GM21367 (cell line): Measurements from ENCODE around the gene MYO18B.

Source experiments
- ATAC-seq: cut with Tn5 transposase; IDR thresholded peaks from one replicate; pipeline ENCODE4 v1.9.1; 2021; ENCODE audit not compliant: unreplicated experiment

MYO18B gene

DNA sequence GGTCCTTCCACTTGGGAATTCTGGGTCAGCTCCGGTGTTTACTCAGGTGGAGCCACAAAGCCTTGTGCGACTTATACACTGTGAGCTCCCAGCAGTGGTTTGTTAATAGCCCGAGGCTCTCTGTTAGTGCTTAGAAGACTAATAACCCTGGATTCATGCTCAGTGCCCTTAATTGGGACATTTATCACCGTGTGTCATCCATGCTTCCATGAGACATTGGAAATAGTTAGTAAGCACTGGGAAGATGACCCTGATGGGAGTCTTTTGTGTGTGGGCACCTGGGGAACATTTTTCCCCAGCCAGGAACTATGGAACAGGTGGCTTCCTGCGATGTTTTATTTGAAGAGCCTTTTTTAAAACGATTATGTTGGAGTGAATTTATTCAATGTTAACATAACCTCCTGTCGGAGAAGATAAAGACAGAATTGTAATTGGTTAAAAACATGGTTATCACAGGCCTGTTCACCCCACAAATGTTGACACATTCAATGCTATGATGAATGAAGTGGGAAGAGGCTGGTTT, 188.9 kb downstream of the MYO18B start:
- no peak for ATAC-seq

DNA sequence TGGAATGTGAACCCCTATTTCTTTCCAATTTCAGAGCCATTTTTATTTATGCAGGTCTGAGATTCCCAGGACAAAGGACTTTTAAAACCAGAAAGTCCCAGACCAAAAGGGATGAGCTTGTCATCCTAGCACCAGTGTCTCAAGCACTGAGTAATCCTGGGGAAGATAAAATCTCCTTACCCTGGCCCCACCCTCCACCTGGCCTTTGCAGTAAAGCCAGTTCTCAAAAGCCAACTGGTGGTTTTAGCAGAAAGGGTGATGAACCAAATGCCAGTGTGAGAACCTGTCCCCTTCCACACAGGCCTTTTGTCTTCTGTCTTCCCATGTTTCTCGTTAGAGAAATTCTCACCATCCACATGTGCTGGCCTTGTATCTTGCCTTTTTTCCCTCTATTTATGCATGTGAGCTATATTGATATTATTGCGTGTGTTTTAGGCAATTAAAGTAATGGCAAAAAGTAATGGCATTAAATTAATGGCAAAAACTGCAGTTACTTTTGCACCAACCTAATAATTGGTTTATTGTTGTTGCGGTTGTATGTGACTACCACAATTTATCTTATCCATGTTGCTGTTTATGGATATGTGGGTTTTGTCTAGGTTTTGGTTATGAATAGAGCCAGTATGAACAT, 191.3 kb downstream of the MYO18B start:
- no peak for ATAC-seq

DNA sequence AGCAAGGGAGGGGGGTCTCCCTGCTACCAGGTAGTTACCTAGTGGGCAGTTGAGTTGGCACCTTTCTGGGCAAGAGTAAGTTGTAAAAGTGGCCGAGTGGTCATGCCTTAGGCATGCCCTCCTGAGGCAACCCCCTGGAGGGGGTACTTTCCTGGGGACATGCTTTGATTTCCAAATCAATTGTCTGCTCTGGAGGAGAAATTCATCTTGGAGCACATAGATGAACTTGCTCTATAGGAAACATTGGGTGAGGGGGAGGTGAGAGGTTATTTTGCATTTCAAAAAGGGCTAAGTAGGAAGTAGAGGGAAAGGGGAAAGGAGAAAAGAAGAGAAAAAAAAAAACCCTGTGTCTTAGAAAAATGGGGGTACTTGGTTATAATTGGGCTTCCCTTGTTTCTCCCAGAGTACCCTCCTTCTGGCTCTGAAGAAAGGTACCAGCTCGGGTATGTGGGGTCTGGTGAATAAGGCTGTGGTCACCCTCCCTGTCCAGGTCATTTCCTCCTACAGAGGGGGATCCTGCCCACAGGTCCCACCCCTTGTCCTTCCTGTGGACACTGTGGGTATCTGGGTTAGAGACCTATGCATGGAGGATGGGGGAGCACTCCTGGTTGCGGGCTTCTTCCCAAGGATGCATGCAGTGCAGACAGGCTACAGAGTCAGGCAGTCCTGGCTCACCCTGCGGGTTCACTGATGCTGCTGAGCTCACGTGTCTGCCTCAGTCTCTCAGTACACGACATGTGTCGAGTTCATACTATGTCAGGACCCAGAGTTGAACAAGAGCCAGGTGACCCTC, 193.5 kb downstream of the MYO18B start:
- no peak for ATAC-seq

DNA sequence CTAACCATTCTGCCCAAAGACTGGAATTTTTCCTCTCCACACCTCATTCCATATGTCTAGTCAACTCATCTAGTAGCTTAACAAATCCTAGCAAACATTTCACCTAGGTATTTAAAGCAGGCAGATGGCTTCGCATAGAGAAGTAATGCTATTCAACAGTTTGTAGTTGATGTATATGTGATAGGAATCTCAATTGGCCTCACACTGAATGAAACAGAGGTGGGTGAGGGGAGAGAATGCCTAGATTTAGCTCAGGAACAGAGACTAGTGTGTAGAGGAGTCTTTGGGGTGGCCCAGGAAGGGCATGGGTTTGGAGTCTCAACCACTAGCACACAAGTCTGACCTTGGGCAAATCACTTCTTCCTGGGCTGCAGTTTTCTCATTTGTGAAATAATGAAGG, 196.2 kb downstream of the MYO18B start:
- no peak for ATAC-seq

DNA sequence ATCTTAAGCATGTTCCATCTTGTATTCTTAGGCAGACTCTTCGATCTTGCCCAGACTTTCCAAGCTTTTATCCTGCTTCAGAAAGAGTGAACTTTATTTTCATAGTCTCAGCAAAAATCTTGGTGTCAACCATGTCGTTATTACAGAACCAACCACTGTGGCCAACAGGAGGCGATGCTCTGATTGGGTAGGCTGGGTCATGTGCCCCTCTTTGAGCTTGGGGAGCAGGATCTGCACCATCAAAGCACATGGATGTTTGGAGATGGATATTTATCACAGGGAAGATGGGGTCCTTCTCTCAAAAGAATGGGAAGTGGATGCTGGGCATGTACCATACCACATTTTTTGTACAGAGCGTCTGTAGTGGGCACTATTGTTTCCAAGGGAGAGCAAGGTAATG, 197.4 kb downstream of the MYO18B start:
- ATAC-seq, result no peak

DNA sequence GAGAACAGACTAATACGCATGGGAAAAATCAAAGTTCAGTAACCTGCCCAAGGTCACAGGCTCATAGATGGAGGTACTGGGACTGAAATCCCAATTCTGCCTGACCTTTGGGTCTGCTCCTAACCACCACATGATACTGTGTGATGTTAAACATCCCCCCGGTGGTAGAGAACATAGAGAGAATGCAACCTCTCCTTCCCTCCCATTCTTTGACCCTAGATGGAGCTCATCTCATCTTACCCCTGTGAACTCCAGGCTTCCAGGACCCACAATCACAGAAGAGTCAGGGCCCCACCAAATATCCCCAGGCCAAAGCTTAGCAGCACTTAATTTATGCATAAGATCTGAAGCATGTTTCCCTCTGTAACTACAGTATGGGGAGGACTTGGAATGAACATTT, 198.5 kb downstream of the MYO18B start:
- ATAC-seq, result no peak

DNA sequence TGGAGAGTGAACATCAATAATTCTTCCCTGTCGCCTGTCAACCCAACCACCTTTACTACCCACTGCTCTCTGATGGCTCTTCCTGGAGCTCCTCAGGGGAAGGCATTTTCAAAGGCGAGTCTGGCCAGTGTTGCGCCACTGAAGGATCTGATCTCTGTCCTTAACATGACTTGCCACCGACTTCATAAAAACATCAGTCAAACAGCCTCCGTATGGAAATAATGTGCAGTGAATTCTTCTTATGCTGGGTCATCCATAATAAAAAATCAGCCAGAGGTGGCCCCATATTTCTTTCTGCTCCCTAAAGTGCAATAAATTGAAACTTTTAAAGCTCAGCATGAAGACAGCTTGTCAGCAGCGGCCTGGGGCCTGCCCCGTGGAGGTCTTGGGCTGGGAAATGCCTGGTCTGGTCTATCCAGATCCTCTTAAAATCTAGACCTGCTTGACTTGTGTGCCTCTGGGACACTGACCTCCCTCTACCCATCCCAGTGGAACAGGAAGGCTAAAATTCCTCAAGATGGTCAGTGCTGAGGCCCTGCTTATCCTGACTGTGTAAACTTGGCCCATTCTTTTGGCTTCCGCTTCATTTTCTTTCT, 199.5 kb downstream of the MYO18B start:
- no peak for ATAC-seq

DNA sequence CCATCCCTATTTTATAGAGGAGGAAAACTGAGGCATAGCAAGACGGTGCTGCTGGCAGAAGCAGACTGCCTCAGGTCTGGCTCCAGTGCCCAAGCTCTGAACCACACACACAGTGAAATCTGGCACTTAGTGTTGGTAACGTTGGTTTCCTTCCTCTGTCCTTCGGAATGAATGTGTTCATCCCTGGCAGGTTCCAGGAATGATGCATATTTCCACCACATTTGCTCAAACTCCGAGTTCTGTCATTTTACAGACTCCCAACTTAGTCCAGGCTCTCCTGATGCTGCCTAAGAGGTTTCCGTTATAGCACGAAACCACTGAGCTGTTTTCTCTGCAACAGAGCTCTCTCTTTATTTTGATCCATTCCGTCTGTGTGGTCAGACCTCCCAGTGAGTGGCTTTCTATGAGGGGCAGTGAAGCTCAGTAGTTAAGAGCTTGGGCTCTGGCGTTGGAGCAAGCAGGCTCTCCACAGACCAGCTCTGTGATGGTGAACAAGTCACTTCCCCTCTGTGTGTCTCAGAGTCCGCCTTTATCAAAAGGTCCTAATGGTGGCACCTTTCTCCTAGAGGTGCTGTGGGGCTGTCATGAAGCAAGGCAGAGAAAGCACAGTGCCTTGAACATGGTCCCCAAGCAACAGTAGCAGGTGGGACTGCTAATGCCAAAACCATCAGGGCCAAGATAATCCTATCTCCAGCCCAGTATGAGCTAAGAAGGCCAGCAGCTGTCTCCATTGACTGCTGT, 200.3 kb downstream of the MYO18B start:
- ATAC-seq, result no peak

DNA sequence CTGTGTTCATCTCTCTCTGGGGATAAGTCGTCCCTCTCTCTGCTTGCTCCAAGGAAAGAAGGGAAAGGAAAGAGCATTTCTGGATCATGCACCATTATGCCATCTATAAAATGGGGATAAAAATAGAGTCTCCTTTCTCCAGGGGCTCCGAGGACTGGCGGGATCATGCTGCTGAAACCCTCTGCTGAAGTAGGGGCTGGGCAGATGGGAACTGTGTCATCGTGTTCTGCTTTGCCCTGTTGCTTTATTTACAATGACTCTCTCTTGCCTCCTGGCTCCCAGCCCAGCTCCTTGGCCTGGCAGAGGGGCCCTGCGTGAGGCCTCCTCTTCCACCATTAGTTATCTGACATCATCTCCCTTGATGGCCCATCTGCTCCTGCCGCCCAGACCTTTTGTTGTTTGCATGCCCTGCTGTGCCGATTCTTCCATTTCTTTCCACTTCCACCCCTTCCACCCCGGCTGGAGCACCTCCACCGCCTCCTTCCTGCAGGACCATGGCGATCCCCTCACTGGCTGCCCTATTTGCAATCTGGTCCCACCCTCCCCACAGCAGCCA, 200.9 kb downstream of the MYO18B start:
- ATAC-seq, result no peak

DNA sequence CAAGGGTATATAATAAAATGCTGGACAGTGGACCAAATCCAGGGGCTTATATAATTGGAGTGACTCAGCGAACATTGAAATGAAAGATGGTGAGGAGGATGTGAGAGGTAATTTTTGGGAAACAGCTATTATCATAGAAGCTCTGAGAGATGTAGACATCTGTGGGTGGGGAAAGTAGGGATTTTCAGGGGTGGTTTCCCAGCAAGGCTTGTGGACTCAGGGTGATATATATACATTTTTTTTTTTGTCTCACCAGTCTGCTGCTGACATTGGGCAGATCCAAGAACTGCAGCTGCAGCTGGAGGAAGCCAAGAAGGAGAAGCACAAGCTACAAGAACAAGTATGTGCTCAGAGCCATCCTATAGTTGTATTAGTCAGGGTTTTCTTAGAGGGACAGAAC, 208.1 kb downstream of the MYO18B start:
- no peak for ATAC-seq

DNA sequence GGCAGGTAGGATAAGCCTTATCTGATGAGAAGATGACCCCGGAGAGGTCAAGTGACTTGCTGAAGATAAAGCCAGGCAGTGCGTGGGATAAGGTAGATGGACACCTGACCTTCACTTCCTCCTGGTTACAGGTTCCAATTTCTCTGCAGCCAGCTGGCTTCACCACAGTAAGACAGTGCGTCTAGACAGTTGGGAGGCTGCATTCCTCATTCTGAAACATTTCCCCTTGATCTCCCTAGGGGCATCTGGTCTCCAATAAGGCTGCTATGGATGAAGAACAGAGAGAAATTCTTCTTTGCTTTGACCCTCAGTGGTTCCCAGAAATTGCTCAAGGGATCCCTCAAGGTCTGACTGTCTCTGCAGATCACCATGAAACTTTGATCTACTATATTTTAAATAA, 211.3 kb downstream of the MYO18B start:
- no peak for ATAC-seq

DNA sequence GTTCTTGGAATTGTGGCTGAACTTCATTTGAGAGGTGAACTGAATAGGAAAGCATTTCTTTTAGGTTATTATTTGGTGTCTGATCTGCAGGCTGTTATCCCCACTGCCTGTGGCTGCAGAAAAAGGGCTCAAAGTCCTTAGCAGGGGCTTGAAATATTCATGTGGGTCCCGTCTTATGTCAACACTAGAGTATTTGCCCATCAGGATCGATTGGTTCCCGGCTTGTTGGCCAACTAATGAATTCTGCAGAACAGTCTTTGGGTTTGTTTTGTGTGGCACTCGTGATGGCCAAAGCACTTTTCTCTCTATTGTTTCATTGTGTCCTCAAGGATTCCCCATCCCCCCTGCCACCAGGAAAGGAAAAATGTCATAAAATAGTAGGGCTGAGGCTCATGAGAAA, 211.9 kb downstream of the MYO18B start:
- no peak for ATAC-seq

DNA sequence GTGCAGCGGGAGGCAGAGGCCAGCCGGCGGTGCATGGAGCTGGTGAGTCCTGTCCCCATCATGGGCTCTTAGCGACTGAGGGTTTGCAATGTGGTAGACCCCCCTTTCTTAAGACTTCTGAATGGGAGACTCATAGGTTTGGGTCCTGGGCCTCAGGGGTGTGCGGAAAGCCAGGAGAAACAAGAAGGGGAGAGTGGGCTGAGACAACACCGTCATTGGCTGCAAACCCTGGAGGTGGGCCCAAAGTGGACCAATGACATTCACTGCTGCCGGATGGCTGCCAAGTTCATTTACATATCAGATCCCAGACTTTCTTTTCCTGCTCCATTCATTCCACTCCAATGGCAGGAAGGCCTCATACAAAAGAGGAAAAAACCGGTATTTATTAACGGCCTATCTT, 213.3 kb downstream of the MYO18B start:
- no peak for ATAC-seq

DNA sequence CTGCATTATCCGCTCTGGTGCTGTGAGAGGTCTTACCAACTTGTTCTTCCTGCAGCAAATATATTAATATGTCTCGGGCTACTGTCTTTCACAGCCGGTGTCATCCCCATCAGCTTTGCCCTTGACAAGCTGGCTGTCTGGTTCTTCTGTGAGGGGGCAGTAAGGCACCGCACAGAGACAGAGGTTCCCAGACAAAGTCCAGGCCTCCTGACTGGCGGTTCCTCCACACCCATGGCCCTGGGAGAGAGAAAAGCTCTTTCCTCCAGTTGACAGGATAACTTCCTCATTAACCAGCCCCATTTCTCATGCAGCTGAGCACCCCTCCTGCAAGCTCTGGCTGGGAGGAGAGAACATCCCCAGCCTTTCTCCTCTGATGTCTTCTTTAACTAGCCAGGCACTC, 214.8 kb downstream of the MYO18B start:
- ATAC-seq, result no peak

DNA sequence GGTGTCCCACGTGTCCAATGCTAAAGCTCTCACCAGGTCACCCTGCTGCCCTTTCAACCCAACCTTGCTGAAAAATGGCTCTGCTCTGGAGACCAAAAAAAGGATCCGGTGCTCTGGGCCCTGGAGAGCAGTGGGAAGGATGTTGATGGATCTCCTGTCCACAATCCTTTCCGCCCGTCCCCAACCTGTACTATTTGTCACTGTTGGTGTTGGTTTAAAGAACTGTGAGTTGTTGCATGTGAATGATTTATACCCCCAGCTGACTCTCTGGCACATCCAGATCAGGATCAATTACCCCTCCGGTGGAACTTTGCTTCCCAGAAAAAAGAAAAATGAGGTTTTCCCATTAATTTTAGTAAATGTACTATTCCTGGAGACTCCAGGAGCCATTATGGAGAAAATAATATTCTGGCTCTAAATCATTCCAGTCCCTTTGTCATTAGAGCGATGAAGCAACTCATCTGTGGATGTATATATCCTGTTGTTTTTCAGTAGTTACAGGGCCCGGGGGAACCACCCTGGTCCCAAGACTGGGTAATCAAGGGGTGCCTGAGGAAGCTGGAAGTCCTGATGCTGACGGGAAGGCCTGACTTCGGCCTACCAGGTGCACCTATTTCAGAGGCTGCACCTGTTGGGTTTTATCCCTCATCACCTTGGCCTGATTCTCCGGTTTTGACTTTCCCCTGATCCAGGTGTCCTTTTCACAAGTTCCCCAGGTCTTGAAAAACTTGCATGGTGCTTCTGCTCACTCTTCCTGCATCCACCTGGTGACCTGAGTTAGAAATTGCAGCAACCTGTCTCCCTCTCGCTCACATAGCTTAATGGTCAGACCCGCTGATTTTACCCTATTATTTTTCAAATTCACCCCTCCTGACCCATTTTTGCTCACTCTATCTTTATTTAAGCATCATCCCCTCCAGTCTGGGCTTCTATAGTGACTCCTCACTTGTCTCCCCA, 218.1 kb downstream of the MYO18B start:
- no peak for ATAC-seq

DNA sequence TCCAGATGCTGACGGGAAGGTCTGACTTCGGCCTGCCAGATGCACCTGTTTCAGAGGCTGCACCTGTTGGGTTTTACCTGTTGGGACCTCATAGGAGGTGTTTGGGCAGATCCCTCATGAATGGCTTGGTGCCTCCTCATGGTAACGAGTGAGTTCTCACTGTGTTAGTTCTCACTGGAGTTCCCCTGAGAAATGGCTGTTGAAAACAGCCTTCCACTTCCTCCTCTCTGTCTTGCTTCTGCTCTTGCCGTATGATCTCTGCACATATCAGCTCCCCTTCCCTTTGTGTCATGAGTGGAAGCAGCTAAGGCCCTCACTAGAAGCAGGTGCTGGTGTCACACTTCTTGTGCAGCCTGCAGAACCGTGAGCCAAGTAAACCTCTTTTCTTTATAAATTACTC, 219.7 kb downstream of the MYO18B start:
- ATAC-seq, result no peak

DNA sequence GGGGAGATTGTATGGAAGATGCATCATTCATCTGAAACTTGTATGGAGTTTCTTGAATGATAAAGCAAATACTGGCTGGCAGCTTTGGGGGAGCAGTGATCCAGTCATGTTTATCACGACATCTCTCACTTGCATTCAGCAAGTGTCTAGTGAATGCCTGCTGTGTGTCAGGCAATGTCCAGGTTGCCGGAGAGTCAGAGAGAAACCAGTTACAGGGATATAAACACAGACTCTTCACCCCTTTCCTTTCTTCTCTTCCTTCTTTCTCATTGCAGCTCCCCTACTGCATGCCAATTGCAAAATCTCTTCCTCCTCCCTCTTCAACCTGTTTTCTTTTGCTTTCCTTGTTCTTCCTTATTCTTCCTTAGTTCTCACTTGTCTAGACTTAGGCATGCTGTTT, 220.7 kb downstream of the MYO18B start:
- ATAC-seq, result no peak

DNA sequence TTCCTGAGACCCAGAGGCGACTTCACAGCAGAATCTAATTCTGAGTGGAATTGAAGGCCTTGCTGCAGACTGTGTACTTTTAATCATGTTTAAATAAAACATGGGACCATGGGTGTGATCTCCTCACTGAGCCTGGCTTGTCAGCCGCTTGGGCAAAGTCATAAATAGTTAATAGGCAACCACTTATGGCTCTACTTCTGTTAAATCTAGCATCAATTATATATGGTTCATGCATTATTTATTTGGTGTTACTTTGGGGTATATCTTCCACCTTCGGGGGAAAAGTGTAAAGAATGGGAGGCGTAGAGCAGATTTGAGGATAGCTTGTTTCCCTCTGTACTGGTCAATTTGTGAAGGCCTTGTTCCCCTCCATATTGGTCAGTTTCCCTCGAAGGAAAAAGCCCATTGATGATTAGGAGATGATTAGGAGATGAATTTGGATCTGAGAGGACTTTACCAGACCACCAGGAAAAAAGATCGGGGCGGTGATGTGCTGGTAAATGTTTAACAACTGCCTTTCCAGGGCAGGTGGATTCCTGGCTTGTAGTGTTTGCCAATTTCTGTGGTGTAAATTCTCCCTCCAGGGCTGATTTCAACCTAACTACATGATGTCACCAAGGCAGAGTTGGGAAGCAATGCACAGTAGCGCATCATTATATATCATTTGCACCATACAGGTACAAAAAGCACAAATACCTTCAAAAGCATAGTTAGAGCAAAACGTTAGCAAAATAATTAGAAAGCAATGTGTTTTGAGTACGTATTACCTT, 223.2 kb downstream of the MYO18B start:
- no peak for ATAC-seq

DNA sequence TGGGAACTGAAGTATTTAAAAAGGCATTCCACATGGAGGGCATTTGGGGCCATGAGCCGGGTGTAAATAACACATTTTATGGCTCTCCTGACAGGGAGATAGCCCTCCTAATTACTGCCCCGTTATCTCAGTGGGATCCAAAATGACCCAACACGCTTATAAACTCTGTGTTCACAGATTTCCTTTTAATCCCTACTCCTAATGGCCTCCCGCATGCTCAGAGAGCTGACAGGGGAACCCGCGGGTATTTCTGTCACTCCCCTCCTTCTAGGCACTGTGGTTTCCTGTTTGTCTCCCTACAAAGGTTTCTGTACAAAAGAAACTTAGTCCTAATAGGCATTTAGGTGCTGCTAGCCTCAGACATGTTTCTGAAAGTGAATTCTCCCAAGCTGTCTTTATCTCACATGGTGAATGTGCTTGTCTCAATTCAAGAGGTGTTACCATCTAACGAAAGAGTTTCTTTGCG, 224.5 kb downstream of the MYO18B start:
- ATAC-seq, result no peak
